K562 (cell line): ENCODE results near the gene MRPL42. TPM values are rescaled to one million over a fixed set of nuclear protein-coding genes. Genes with fewer than 3 reads are reported as not detected.

Source experiments
- ARNT ChIP-seq, 2 experiments: fragments of 450-650 bp; IDR thresholded peaks; 2 replicates each; pipeline ENCODE4 v1.6.1; 2016; ENCODE audit warnings: mild to moderate bottlenecking in 1 of 2
- C11orf30 ChIP-seq: fragments of 450-650 bp; IDR thresholded peaks from 2 replicates; pipeline ENCODE4 v1.6.1; 2016; ENCODE audit warnings: low read depth, mild to moderate bottlenecking
- FIP1L1 ChIP-seq: fragments of 200-400 bp; formaldehyde crosslinking; IDR thresholded peaks from 2 replicates; pipeline ENCODE4 v1.6.1; 2018; ENCODE audit warnings: mild to moderate bottlenecking, low read depth, low read length; ENCODE audit not compliant: poor library complexity, severe bottlenecking
- FOXK2 ChIP-seq, 2 experiments: fragments of 450-650 bp; IDR thresholded peaks in 1 of 2; conservative IDR thresholded peaks in 1 of 2; 2 replicates each; pipeline ENCODE4 v1.6.1; 2016; ENCODE audit warnings: low read depth in 2 of 2, mild to moderate bottlenecking in 1 of 2
- GATA2 ChIP-seq: sonication (generic); formaldehyde crosslinking; IDR thresholded peaks from 2 replicates; pipeline ENCODE4 v1.4.0; 2020; ENCODE audit warnings: mild to moderate bottlenecking, missing genetic modification reagents
- HDAC1 ChIP-seq, 2 experiments: fragments of 450-650 bp; IDR thresholded peaks; 2 replicates each; pipeline ENCODE4 v1.6.1; 2016 to 2017; ENCODE audit warnings: inconsistent platforms in 1 of 2, mild to moderate bottlenecking in 1 of 2, moderate library complexity in 1 of 2
- HOXB6 ChIP-seq: fragments of 250-450 bp; sonication (Bioruptor Pico); IDR thresholded peaks from 2 replicates; pipeline ENCODE4 v1.5.1; 2022; ENCODE audit warnings: mild to moderate bottlenecking, borderline replicate concordance
- JUN ChIP-seq, 2 experiments: sonication (generic) in 1 of 2; formaldehyde crosslinking in 1 of 2; IDR thresholded peaks; 2 replicates each; pipeline versions ENCODE4 v1.6.1 to v1.8.0; 2012 to 2022; ENCODE audit warnings: borderline replicate concordance in 2 of 2, mild to moderate bottlenecking in 2 of 2, improper control_type of control experiment in 1 of 2, low read depth in 1 of 2, low read length in 1 of 2, missing genetic modification reagents in 1 of 2
- NFATC3 ChIP-seq: fragments of 450-650 bp; IDR thresholded peaks from 2 replicates; pipeline ENCODE4 v1.6.1; 2017; ENCODE audit warnings: mild to moderate bottlenecking
- NFXL1 ChIP-seq: fragments of 450-650 bp; formaldehyde crosslinking; IDR thresholded peaks from 2 replicates; pipeline ENCODE4 v1.4.0; 2021; ENCODE audit warnings: mild to moderate bottlenecking
- PCBP1 ChIP-seq: fragments of 200-400 bp; formaldehyde crosslinking; IDR thresholded peaks from 2 replicates; pipeline ENCODE4 v1.6.1; 2018; ENCODE audit warnings: mild to moderate bottlenecking, low read depth, low read length; ENCODE audit not compliant: poor library complexity, severe bottlenecking
- RAD21 ChIP-seq, 2 experiments: fragments of 250-450 bp in 1 of 2; fragments of 450-650 bp in 1 of 2; sonication (Bioruptor Pico) in 1 of 2; formaldehyde crosslinking in 1 of 2; IDR thresholded peaks in 1 of 2; conservative IDR thresholded peaks in 1 of 2; 2 replicates each; pipeline versions ENCODE4 v1.4.0 to v1.8.0; 2020 to 2022; ENCODE audit warnings: mild to moderate bottlenecking in 2 of 2, moderate library complexity in 1 of 2
- SLC30A9 ChIP-seq: fragments of 250-450 bp; sonication (Bioruptor Pico); IDR thresholded peaks from 2 replicates; pipeline ENCODE4 v1.8.0; 2022; ENCODE audit warnings: mild to moderate bottlenecking, moderate library complexity
- SMC3 ChIP-seq: conservative IDR thresholded peaks from 2 replicates; pipeline ENCODE4 v1.6.1; 2011; ENCODE audit warnings: low read depth, low read length, improper control_type of control experiment; ENCODE audit not compliant: insufficient read depth
- TAL1 ChIP-seq: fragments of 450-650 bp; IDR thresholded peaks from 2 replicates; pipeline ENCODE4 v1.6.1; 2016; ENCODE audit warnings: mild to moderate bottlenecking
- ZC3H8 ChIP-seq: fragments of 450-650 bp; IDR thresholded peaks from 2 replicates; pipeline ENCODE4 v1.6.1; 2017
- ZFP30 ChIP-seq: fragments of 250-450 bp; sonication (Bioruptor Pico); IDR thresholded peaks from 2 replicates; pipeline ENCODE4 v1.8.0; 2022; ENCODE audit warnings: moderate library complexity, mild to moderate bottlenecking, inconsistent platforms, borderline replicate concordance
- ZNF133 ChIP-seq: fragments of 250-450 bp; sonication (Bioruptor Pico); IDR thresholded peaks from 2 replicates; pipeline ENCODE4 v1.4.0; 2020; ENCODE audit warnings: mild to moderate bottlenecking
- ZNF316 ChIP-seq: fragments of 450-650 bp; IDR thresholded peaks from 2 replicates; pipeline ENCODE4 v1.6.1; 2016
- ZNF445 ChIP-seq: fragments of 250-450 bp; sonication (Bioruptor Pico); IDR thresholded peaks from 2 replicates; pipeline ENCODE4 v1.4.0; 2020; ENCODE audit warnings: low read depth, mild to moderate bottlenecking, moderate library complexity
- polyA plus RNA-seq, 8 experiments: library from polyadenylated mRNA; depleted of rRNA in 4 of 8; stranded (reverse) in 5 of 8; unstranded in 3 of 8; fragments of >200 nt; fragmentation: Nextera tagmentation in 2 of 8; fragmentation: Illumina TruSeq in 1 of 8; extraction: Ambion mirVana in 2 of 8; extraction: Trizol in 1 of 8; gene quantifications; 2 replicates each; pipeline versions ENCODE4 v1.2.1 to v1.2.3, GENCODE V29; 2011 to 2014; ENCODE audit warnings: inconsistent platforms in 1 of 8, missing spikeins in 1 of 8
- total RNA-seq, 7 experiments: library from RNA; depleted of rRNA in 6 of 7; stranded (reverse); fragments of >200 nt in 6 of 7; fragmentation: Illumina TruSeq in 2 of 7; extraction: Trizol in 2 of 7; gene quantifications; 2 replicates each; pipeline versions ENCODE4 v1.2.1 to v1.2.3, GENCODE V29; 2011 to 2021; ENCODE audit warnings: low replicate concordance in 1 of 7
- TF ChIP-seq, protein P1 (sequence below), 3 experiments: IDR thresholded peaks in 2 of 3; conservative IDR thresholded peaks in 1 of 3; 2 replicates each; pipeline ENCODE4 v1.5.1; 2011 to 2012; ENCODE audit warnings: low read length in 3 of 3, mild to moderate bottlenecking in 3 of 3, control low read depth in 2 of 3, improper control_type of control experiment in 1 of 3, inconsistent platforms in 1 of 3, low read depth in 1 of 3, mixed read lengths in 1 of 3, moderate library complexity in 1 of 3; ENCODE audit not compliant: insufficient read depth in 2 of 3
- TF ChIP-seq, protein P2 (sequence below): sonication (generic); formaldehyde crosslinking; IDR thresholded peaks from 2 replicates; pipeline ENCODE4 v1.5.0; 2020; ENCODE audit warnings: missing genetic modification reagents
- TF ChIP-seq, protein P3 (sequence below): fragments of 450-650 bp; IDR thresholded peaks from 2 replicates; pipeline ENCODE4 v1.7.0; 2016; ENCODE audit warnings: borderline replicate concordance
- TF ChIP-seq, protein P4 (sequence below): sonication (generic); formaldehyde crosslinking; IDR thresholded peaks from 2 replicates; pipeline ENCODE4 v1.9.0; 2022; ENCODE audit warnings: mild to moderate bottlenecking, missing genetic modification reagents

The MRPL42 gene
- total and polyA plus RNA-seq, 9 of the 15 experiments (the other 6 are each of a cell fraction or from before 2014, with no cell fraction given), result 104 to 806 (median 218) TPM

DNA sequence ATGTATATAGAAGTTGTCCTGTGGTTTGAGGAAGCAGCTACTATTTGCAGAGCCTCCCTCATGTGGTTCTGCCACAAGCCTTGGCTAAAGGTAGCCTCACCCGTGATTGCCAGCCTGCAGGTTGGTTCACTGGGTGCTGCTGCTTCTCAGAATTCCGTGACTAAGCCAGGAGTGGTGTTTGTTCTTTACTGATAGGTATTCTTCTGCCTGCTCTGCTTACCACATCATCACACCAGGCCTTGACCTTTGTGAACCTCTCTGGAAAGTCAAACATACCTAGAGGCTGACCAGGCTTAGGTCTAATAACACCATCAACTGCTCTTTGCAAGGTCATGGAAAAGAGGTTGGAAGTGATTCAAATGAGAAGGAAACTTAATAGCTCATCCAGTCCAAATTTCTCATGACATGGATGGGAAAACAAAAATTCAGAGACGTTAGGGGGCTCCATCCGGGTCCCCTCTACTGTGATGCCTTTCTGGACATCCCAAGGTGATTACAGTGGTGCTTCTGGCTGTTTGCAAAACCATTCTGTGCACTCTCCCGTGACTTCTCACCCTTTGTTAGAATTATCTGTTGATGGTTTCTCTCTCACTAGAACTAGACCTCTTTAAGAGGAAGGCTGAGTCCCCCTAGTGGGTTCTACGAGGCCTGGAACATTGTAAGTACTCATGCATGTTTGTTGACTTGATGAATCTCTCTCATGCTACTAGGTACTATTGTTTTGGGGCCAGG is 96.7 kb downstream of the MRPL42 start (continued):
- TF ChIP-seq SMC3 (no peak), NFXL1 (CRISPR knock-in tag) (no peak), ARNT (IDR thresholded peaks at IDR 0.05) (no peak), FOXK2 (conservative IDR thresholded peaks at IDR 0.05 in 1 of 2, IDR thresholded peaks at IDR 0.05 in 1 of 2; ENCODE audit: low read depth in 2 of 2) (no peak), ZFP30 (CRISPR knock-in tag) (no peak), RAD21 (CRISPR knock-in tag; conservative IDR thresholded peaks at IDR 0.05 in 1 of 2, IDR thresholded peaks at IDR 0.05 in 1 of 2) (peak; percentile 32 to 66), HOXB6 (CRISPR knock-in tag) (no peak), PCBP1 (no peak), FIP1L1 (no peak), TAL1 (0 out of 2 replicates have a peak, but pooled peaks have one; percentile 15), HDAC1 (IDR thresholded peaks at IDR 0.05) (no peak; a peak in 1 of 4 replicates), ZNF133 (CRISPR knock-in tag) (no peak), SLC30A9 (CRISPR knock-in tag) (no peak), ZC3H8 (no peak), ZNF445 (CRISPR knock-in tag) (no peak), GATA2 (CRISPR knock-in tag) (no peak), NFATC3 (no peak), JUN (IDR thresholded peaks at IDR 0.05; ENCODE audit: borderline replicate concordance, low read depth, low read length) (no peak), JUN (CRISPR knock-in tag; IDR thresholded peaks at IDR 0.05; ENCODE audit: borderline replicate concordance) (no peak), ZNF316 (no peak), C11orf30 (no peak)
- TF ChIP-seq, protein P1, sequence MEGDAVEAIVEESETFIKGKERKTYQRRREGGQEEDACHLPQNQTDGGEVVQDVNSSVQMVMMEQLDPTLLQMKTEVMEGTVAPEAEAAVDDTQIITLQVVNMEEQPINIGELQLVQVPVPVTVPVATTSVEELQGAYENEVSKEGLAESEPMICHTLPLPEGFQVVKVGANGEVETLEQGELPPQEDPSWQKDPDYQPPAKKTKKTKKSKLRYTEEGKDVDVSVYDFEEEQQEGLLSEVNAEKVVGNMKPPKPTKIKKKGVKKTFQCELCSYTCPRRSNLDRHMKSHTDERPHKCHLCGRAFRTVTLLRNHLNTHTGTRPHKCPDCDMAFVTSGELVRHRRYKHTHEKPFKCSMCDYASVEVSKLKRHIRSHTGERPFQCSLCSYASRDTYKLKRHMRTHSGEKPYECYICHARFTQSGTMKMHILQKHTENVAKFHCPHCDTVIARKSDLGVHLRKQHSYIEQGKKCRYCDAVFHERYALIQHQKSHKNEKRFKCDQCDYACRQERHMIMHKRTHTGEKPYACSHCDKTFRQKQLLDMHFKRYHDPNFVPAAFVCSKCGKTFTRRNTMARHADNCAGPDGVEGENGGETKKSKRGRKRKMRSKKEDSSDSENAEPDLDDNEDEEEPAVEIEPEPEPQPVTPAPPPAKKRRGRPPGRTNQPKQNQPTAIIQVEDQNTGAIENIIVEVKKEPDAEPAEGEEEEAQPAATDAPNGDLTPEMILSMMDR (IDR thresholded peaks at IDR 0.05 in 2 of 3, conservative IDR thresholded peaks at IDR 0.05 in 1 of 3; ENCODE audit: insufficient read depth in 2 of 3, low read depth in 1 of 3, low read length in 3 of 3), result peak; percentile 45 to 60 (median 56)
- TF ChIP-seq, protein P2, sequence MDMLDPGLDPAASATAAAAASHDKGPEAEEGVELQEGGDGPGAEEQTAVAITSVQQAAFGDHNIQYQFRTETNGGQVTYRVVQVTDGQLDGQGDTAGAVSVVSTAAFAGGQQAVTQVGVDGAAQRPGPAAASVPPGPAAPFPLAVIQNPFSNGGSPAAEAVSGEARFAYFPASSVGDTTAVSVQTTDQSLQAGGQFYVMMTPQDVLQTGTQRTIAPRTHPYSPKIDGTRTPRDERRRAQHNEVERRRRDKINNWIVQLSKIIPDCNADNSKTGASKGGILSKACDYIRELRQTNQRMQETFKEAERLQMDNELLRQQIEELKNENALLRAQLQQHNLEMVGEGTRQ (CRISPR knock-in tag), result no peak
- TF ChIP-seq, protein P3, sequence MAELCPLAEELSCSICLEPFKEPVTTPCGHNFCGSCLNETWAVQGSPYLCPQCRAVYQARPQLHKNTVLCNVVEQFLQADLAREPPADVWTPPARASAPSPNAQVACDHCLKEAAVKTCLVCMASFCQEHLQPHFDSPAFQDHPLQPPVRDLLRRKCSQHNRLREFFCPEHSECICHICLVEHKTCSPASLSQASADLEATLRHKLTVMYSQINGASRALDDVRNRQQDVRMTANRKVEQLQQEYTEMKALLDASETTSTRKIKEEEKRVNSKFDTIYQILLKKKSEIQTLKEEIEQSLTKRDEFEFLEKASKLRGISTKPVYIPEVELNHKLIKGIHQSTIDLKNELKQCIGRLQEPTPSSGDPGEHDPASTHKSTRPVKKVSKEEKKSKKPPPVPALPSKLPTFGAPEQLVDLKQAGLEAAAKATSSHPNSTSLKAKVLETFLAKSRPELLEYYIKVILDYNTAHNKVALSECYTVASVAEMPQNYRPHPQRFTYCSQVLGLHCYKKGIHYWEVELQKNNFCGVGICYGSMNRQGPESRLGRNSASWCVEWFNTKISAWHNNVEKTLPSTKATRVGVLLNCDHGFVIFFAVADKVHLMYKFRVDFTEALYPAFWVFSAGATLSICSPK, result no peak
- TF ChIP-seq, protein P4, sequence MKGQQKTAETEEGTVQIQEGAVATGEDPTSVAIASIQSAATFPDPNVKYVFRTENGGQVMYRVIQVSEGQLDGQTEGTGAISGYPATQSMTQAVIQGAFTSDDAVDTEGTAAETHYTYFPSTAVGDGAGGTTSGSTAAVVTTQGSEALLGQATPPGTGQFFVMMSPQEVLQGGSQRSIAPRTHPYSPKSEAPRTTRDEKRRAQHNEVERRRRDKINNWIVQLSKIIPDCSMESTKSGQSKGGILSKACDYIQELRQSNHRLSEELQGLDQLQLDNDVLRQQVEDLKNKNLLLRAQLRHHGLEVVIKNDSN (CRISPR knock-in tag), result no peak
